Measurements from ENCODE around the gene CXCL1.

The CXCL1 gene

DNA sequence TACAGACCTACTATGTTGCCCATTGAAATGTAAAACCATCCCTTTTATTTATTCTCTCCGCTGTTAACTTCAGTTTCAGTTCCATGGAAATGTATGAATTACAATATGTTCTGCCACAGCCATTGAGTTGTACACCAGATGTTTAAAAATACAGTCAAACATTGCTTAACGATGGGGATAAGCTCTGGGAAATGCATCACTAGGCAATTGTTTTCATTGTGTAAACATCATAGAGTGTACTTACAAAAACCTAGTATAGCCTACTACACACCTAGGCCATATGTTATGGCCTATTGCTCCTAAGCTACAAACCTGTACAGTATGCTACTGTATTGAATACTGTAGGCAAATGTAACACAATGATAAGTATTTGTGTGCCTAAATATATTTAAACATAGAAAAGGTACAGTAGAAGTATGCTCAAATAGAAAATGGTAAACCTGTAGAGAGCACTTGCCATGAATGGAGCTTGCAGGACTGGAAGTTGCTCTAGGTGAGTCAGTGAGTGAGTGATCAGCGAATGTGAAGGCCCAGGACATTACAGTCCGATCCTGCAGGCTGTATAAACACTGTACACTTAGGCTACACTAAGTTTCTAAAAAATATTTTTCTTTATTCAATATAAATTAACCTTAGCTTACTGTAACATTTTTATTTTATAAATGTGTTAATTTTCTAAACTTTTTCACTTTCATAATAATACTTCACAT is 18.8 kb upstream of the CXCL1 start:
- no peak overlapping the region for H3K4me3 ChIP-seq (ENCODE audit: low read depth, low read length)
- no peak for TF ChIP-seq CTCF (IDR thresholded peaks at IDR 0.05; ENCODE audit: low read depth, low read length, missing control alignments)

GRCh38 chr4:73851293-73851692 is 17.9 kb upstream of the CXCL1 start:
- no peak for TF ChIP-seq CTCF (IDR thresholded peaks at IDR 0.05; ENCODE audit: low read depth, low read length, missing control alignments)
- no peak overlapping the region for H3K4me3 ChIP-seq (ENCODE audit: low read depth, low read length)
- DNase-seq (ENCODE audit: low read depth), result no peak

More for the DNA sequence above, 18.8 kb upstream of the CXCL1 start:
- DNase-seq (ENCODE audit: low read depth), result no peak

DNA sequence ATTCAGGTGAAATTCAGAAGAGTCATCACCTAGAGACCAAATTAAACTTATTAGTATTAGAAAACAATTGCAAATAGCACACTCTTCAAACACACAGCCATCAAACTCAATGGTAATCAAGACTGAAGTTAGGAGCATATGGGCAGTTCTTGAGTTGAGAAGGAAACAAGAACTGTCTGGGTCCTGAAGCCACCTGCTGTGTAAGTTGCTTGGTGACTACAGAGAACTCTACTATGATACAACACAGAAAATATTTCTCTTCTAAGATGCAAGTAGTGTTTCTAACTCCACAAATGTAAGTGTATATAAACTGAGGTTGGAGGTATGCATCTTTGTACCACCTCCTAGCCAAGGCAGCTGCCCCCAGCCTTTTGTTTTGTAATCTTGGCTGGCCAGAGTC is 16.4 kb upstream of the CXCL1 start:
- no peak for TF ChIP-seq CTCF (IDR thresholded peaks at IDR 0.05; ENCODE audit: low read depth, low read length, missing control alignments)
- no peak overlapping the region for H3K4me3 ChIP-seq (ENCODE audit: low read depth, low read length)
- DNase-seq (ENCODE audit: low read depth), result no peak

DNA sequence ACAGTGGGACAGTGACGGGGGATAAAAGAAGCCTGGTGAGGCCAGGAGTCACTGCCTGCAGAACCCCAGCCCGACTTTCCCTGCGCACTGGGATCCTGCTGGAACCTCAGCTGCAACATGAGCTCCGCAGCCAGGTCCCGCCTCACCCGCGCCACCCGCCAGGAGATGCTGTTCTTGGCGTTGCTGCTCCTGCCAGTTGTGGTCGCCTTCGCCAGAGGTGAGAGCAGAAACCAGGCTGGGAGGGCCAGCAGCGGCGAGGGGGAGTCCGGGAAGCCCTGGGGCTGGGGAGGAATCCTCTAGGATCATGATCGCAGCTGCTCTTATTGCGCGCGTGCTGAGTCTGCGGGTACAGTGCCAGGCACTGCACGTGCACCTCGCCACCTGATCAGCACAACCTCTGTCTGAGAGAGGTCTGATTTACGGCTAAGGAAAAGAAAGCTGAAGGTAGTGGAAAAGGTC is 15.9 kb upstream of the CXCL1 start, which contains the start of gene PF4V1:
Gene PF4V1 (plus strand): TSS at position 51 of the 459 bp plus-strand sequence. CDS start 67 bp downstream, at position 118.
- DNase-seq (ENCODE audit: low read depth), result no peak
- H3K4me3 ChIP-seq (ENCODE audit: low read depth, low read length), result no peak within 1 kb of the TSS
- no peak for TF ChIP-seq CTCF (IDR thresholded peaks at IDR 0.05; ENCODE audit: low read depth, low read length, missing control alignments)

DNA sequence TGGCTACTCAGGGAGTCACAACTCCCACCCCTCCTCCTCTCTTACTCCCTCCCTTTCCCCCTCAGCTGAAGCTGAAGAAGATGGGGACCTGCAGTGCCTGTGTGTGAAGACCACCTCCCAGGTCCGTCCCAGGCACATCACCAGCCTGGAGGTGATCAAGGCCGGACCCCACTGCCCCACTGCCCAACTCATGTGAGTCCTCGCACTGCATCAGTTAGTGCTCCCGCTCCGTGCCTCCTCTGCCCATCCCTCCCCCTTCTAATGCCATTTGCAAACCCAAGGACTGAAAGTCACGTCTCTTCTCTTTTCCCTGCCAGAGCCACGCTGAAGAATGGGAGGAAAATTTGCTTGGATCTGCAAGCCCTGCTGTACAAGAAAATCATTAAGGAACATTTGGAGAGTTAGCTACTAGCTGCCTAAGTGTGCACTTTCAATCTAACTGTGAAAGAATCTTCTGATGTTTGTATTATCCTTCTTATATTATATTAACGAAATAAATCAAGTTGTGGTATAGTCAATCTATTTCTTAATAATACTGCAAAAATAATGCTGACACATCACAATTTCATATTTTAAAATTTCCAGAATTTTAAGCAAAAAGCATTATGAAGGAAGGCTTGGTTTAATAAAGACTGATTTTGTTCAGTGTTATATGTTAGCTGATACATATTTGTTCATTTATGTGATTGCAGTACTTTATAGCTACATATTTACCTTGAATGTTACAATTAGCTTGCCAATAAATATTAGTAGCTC is 15.3 kb upstream of the CXCL1 start:
- no peak overlapping the region for H3K4me3 ChIP-seq (ENCODE audit: low read depth, low read length)
- TF ChIP-seq CTCF (IDR thresholded peaks at IDR 0.05; ENCODE audit: low read depth, low read length, missing control alignments), result no peak
- no peak for DNase-seq (ENCODE audit: low read depth)

DNA sequence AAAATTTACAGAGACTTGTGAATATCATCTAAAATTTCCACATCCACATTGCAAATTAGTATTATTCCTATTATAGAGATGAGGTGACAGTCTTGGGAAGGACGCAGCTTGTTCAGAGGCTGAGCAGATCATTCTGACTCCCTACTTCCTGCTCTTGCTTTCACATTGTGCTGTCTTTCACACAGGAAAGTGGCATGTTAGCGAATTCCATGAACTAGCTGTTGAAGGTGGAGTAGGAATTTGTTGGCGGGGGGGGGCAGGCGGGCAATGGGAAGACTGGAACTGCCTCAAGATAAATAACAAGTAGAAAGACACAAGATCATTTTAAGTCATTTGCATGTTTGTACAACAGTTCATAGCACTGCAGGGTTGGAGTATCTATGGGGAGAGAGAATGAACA is 13.8 kb upstream of the CXCL1 start:
- no peak for TF ChIP-seq CTCF (IDR thresholded peaks at IDR 0.05; ENCODE audit: low read depth, low read length, missing control alignments)
- no peak overlapping the region for H3K4me3 ChIP-seq (ENCODE audit: low read depth, low read length)
- no peak for DNase-seq (ENCODE audit: low read depth)
